Germinal center (tissue), 1 donor: Measurements from ENCODE around the gene TM4SF18.

Source experiments
- DNase-seq: peaks from one replicate; pipeline ENCODE4 v3.0.0; 2012; ENCODE audit warnings: mixed read lengths, low spot score

TM4SF18 gene

GRCh38 chr3:149330609-149331331 is 2.7 kb downstream of the TM4SF18 start:
- no peak for DNase-seq

- DNase-seq = no peak
These were observed 6.3 kb downstream of the TM4SF18 start for GRCh38 chr3:149327156-149327555.

GRCh38 chr3:149325581-149325980 is 7.9 kb downstream of the TM4SF18 start:
- no peak for DNase-seq

- DNase-seq = no peak
These were observed 9.1 kb downstream of the TM4SF18 start for GRCh38 chr3:149324332-149324731.

- DNase-seq = no peak
These were observed 11.8 kb downstream of the TM4SF18 start for GRCh38 chr3:149321640-149322039.

GRCh38 chr3:149321136-149321535 is 12.3 kb downstream of the TM4SF18 start:
- DNase-seq = no peak

- no peak for DNase-seq
These were observed 13.7 kb downstream of the TM4SF18 start for GRCh38 chr3:149319750-149320149.

- no peak for DNase-seq
These were observed 16.4 kb downstream of the TM4SF18 start for GRCh38 chr3:149317072-149317471.

GRCh38 chr3:149316437-149316836 is 17.0 kb downstream of the TM4SF18 start:
- DNase-seq = no peak

GRCh38 chr3:149315694-149316093 is 17.7 kb downstream of the TM4SF18 start:
- no peak for DNase-seq

GRCh38 chr3:149314807-149315578 is 18.4 kb downstream of the TM4SF18 start:
- no peak for DNase-seq

GRCh38 chr3:149313542-149313941 is 19.9 kb downstream of the TM4SF18 start:
- DNase-seq = no peak

GRCh38 chr3:149310796-149311534 is 22.5 kb downstream of the TM4SF18 start:
- no peak for DNase-seq

GRCh38 chr3:149307435-149307783 is 26.0 kb downstream of the TM4SF18 start:
- DNase-seq = no peak

GRCh38 chr3:149306751-149307434 is 26.5 kb downstream of the TM4SF18 start:
- no peak for DNase-seq

- DNase-seq = no peak
These were observed 28.1 kb downstream of the TM4SF18 start for GRCh38 chr3:149305376-149305775.

- DNase-seq = no peak
These were observed 33.3 kb downstream of the TM4SF18 start for GRCh38 chr3:149299938-149300801.

- no peak for DNase-seq
These were observed 36.5 kb downstream of the TM4SF18 start for GRCh38 chr3:149296972-149297371.

- DNase-seq = no peak
These were observed 40.8 kb downstream of the TM4SF18 start for GRCh38 chr3:149292666-149293065.

- peak; percentile 34 for DNase-seq
These were observed 42.3 kb downstream of the TM4SF18 start for GRCh38 chr3:149291178-149291577.

- DNase-seq = no peak
These were observed 44.8 kb downstream of the TM4SF18 start for GRCh38 chr3:149288655-149289054.
